HEK293 (cell line): ENCODE measurements around the gene MAGED4.
A peak's percentile ranks its signal among the peaks of the same experiment; 100 is the strongest.

Source experiments
- CTCF ChIP-seq: fragments of 450-650 bp; formaldehyde crosslinking; IDR thresholded peaks from 2 replicates; pipeline ENCODE4 v1.5.1; 2016; ENCODE audit warnings: missing biosample characterization, missing genetic modification characterization
- RBAK ChIP-seq: fragments of 450-650 bp; formaldehyde crosslinking; IDR thresholded peaks from 2 replicates; pipeline ENCODE4 v1.5.1; 2016; ENCODE audit warnings: missing biosample characterization, missing genetic modification characterization
- REST ChIP-seq: fragments of 450-650 bp; formaldehyde crosslinking; IDR thresholded peaks from 2 replicates; pipeline ENCODE4 v1.5.1; 2016; ENCODE audit warnings: missing biosample characterization, missing genetic modification characterization
- SALL2 ChIP-seq: fragments of 450-650 bp; formaldehyde crosslinking; IDR thresholded peaks from 2 replicates; pipeline ENCODE4 v1.5.0; 2017; ENCODE audit warnings: missing biosample characterization, mild to moderate bottlenecking, missing genetic modification characterization, borderline replicate concordance
- ZBTB17 ChIP-seq: fragments of 450-650 bp; formaldehyde crosslinking; IDR thresholded peaks from 2 replicates; pipeline ENCODE4 v1.5.1; 2016; ENCODE audit warnings: missing biosample characterization, missing genetic modification characterization
- ZNF16 ChIP-seq: fragments of 450-650 bp; formaldehyde crosslinking; IDR thresholded peaks from 2 replicates; pipeline ENCODE4 v1.5.1; 2016; ENCODE audit warnings: low read depth, missing biosample characterization, missing genetic modification characterization
- ZNF280D ChIP-seq: fragments of 450-650 bp; formaldehyde crosslinking; IDR thresholded peaks from 2 replicates; pipeline ENCODE4 v1.5.1; 2016; ENCODE audit warnings: missing biosample characterization, missing genetic modification characterization
- ZNF707 ChIP-seq: fragments of 450-650 bp; formaldehyde crosslinking; IDR thresholded peaks from 2 replicates; pipeline ENCODE4 v1.5.1; 2016; ENCODE audit warnings: missing biosample characterization, missing genetic modification characterization
- ZNF830 ChIP-seq: fragments of 450-650 bp; IDR thresholded peaks from 2 replicates; pipeline ENCODE4 v1.5.0; 2018; ENCODE audit warnings: missing biosample characterization, missing genetic modification characterization, low read depth, mild to moderate bottlenecking, moderate library complexity

GRCh38 chrX:52220936-52221335 lies 36.2 kb downstream of the MAGED4 start:
- TF ChIP-seq ZBTB17 (tag by site-specific recombination) (no peak), SALL2 (no peak), ZNF707 (no peak), ZNF830 (no peak), CTCF (tag by site-specific recombination) (no peak), REST (tag by site-specific recombination) (0 out of 2 replicates have a peak, but pooled peaks have one; percentile 33), RBAK (tag by site-specific recombination) (no peak), ZNF280D (tag by site-specific recombination) (no peak), ZNF16 (tag by site-specific recombination) (no peak)
